K562 (cell line): Measurements from ENCODE around the gene LRMDA. TPM values are rescaled to one million over a fixed set of nuclear protein-coding genes. Genes with fewer than 3 reads are reported as not detected.

Experiments
- ATAC-seq: fragments of 200-7000 bp; cut with Tn5 transposase; 3 replicates; pipeline ENCODE4 v1.9.1; 2020; ENCODE audit warnings: moderate library complexity
- BruUV-seq: library from RNA; stranded (reverse); fragments of 400-500 nt; replicated peaks from 2 replicates; lab custom pipeline; 2021; lab: Mats Ljungman, UMichigan
- CTCF ChIA-PET: fragments of 300-600 bp; formaldehyde crosslinking; extraction: SDS; loops from one replicate; lab custom pipeline; 2021; ENCODE audit warnings: low intra/inter-chr PET ratio; lab: Yijun Ruan, JAX
- POLR2A ChIA-PET: fragments of 300-600, 350-650 bp; sonication (Branson Sonifier 250); formaldehyde crosslinking; extraction: SDS; loops from one replicate; lab custom pipeline; 2021; ENCODE audit warnings: antibody characterized with exemption, inconsistent platforms; lab: Yijun Ruan, JAX
- DNase-seq, 4 experiments: peaks; one replicate each; pipeline versions ENCODE4 v3.0.0 to v3.0.0-alpha.2; 2011 to 2018; ENCODE audit warnings: low spot score in 3 of 4, mixed read lengths in 3 of 4; ENCODE audit errors: extremely low read depth in 1 of 4
- FAIRE-seq: peaks from 2 replicates; lab custom pipeline; 2011; peaks lifted over from hg19 to GRCh38; lab: Jason Lieb, UNC
- H2AFZ ChIP-seq: 2 replicates; pipeline ENCODE4 v1.6.0; 2011; ENCODE audit warnings: low read depth, low read length, control low read depth, inconsistent platforms
- H3K27ac ChIP-seq: fragments of 200-600 bp; 3 replicates; pipeline ENCODE4 v1.8.0; 2011; ENCODE audit warnings: low read depth, mild to moderate bottlenecking, control low read depth, inconsistent platforms, low read length, moderate library complexity, mixed read lengths; ENCODE audit errors: extremely low read depth
- H3K27me3 ChIP-seq, 2 experiments: fragments of 300-600 bp in 1 of 2; 2 replicates in 1 of 2; 3 replicates in 1 of 2; pipeline versions ENCODE4 v1.6.0 to v1.8.0; 2011; ENCODE audit warnings: inconsistent platforms in 2 of 2, low read length in 2 of 2, mild to moderate bottlenecking in 1 of 2, mixed read lengths in 1 of 2, moderate library complexity in 1 of 2; ENCODE audit not compliant: control insufficient read depth in 2 of 2, insufficient read depth in 2 of 2
- H3K36me3 ChIP-seq: fragments of 300-600 bp; 3 replicates; pipeline ENCODE4 v1.8.0; 2011; ENCODE audit warnings: mild to moderate bottlenecking, low read length, inconsistent platforms; ENCODE audit not compliant: control insufficient read depth, insufficient read depth
- H3K4me1 ChIP-seq, 2 experiments: fragments of 200-600 bp in 1 of 2; replicated peaks in 1 of 2; 2 replicates in 1 of 2; 3 replicates in 1 of 2; pipeline versions ENCODE4 v1.5.1 to v1.8.0; 2011; ENCODE audit warnings: inconsistent platforms in 2 of 2, low read length in 2 of 2, mild to moderate bottlenecking in 1 of 2, mixed read lengths in 1 of 2, moderate library complexity in 1 of 2; ENCODE audit not compliant: control insufficient read depth in 2 of 2, insufficient read depth in 2 of 2
- H3K4me2 ChIP-seq: 2 replicates; pipeline ENCODE4 v1.6.1; 2011; ENCODE audit warnings: low read length, control low read depth, inconsistent platforms, mixed read lengths; ENCODE audit not compliant: insufficient read depth
- H3K4me3 ChIP-seq: fragments of 200-600 bp; sonication (generic), shearing (Covaris generic); 2 replicates; pipeline ENCODE4 v1.5.1; 2016; ENCODE audit warnings: control low read depth, inconsistent platforms
- H3K79me2 ChIP-seq: fragments of 200-600 bp; 3 replicates; pipeline ENCODE4 v1.8.0; 2011; ENCODE audit warnings: low read length, inconsistent platforms; ENCODE audit not compliant: control insufficient read depth, insufficient read depth
- H3K9ac ChIP-seq, 2 experiments: 2 replicates each; pipeline versions ENCODE4 v1.6.0 to v1.6.1; 2011; ENCODE audit warnings: low read depth in 2 of 2, low read length in 2 of 2, control low read depth in 1 of 2, inconsistent platforms in 1 of 2, mild to moderate bottlenecking in 1 of 2, mixed read lengths in 1 of 2; ENCODE audit not compliant: insufficient read depth in 1 of 2
- H3K9me1 ChIP-seq: one replicate; pipeline ENCODE4 v1.6.0; 2011; ENCODE audit warnings: inconsistent platforms, mild to moderate bottlenecking, low read length, moderate library complexity; ENCODE audit not compliant: control insufficient read depth, insufficient read depth
- H3K9me3 ChIP-seq: replicated peaks from 2 replicates; pipeline ENCODE4 v1.5.1; 2011; ENCODE audit warnings: low read depth, low read length, inconsistent platforms; ENCODE audit not compliant: control insufficient read depth, insufficient read depth
- H4K20me1 ChIP-seq: replicated peaks from 2 replicates; pipeline ENCODE4 v1.6.1; 2011; ENCODE audit warnings: low read length, inconsistent platforms, mixed read lengths; ENCODE audit not compliant: control insufficient read depth, insufficient read depth
- E2F4 ChIP-seq: sonication (generic); formaldehyde crosslinking; IDR thresholded peaks from 2 replicates; pipeline ENCODE4 v1.8.0; 2022; ENCODE audit warnings: mild to moderate bottlenecking, low read depth, missing genetic modification reagents
- ELF4 ChIP-seq: fragments of 450-650 bp; formaldehyde crosslinking; IDR thresholded peaks from 2 replicates; pipeline ENCODE4 v1.4.0; 2022; ENCODE audit warnings: missing genetic modification characterization
- GABPB2 ChIP-seq: fragments of 250-450 bp; sonication (Bioruptor Pico); conservative IDR thresholded peaks from 2 replicates; pipeline ENCODE4 v1.5.1; 2021; ENCODE audit warnings: mild to moderate bottlenecking
- MEIS2 ChIP-seq: fragments of 450-650 bp; IDR thresholded peaks from 2 replicates; pipeline ENCODE4 v1.6.1; 2014; ENCODE audit warnings: mild to moderate bottlenecking; ENCODE audit not compliant: partially characterized antibody
- MITF ChIP-seq: IDR thresholded peaks from 2 replicates; pipeline ENCODE4 v1.6.1; 2014; ENCODE audit warnings: antibody characterized with exemption
- MTA2 ChIP-seq: fragments of 450-650 bp; IDR thresholded peaks from 2 replicates; pipeline ENCODE4 v1.6.1; 2016; ENCODE audit warnings: low read depth
- PKNOX1 ChIP-seq: fragments of 450-650 bp; IDR thresholded peaks from 2 replicates; pipeline ENCODE4 v1.6.1; 2016
- SOX6 ChIP-seq: fragments of 450-650 bp; IDR thresholded peaks from 2 replicates; pipeline ENCODE4 v1.6.1; 2014; ENCODE audit warnings: mild to moderate bottlenecking
- ZBTB8A ChIP-seq: fragments of 450-650 bp; IDR thresholded peaks from 2 replicates; pipeline ENCODE4 v1.6.1; 2018; ENCODE audit warnings: mild to moderate bottlenecking, moderate library complexity; ENCODE audit not compliant: partially characterized antibody
- ZEB2 ChIP-seq: fragments of 450-650 bp; IDR thresholded peaks from 2 replicates; pipeline ENCODE4 v1.6.1; 2016
- ZNF174 ChIP-seq: fragments of 250-450 bp; sonication (Bioruptor Pico); IDR thresholded peaks from 2 replicates; pipeline ENCODE4 v1.4.0; 2020; ENCODE audit warnings: mild to moderate bottlenecking
- ZNF408 ChIP-seq: fragments of 250-450 bp; sonication (Bioruptor Pico); IDR thresholded peaks from 2 replicates; pipeline ENCODE4 v1.4.0; 2020; ENCODE audit warnings: low read depth, mild to moderate bottlenecking, moderate library complexity
- ZNF592 ChIP-seq: fragments of 450-650 bp; IDR thresholded peaks from 2 replicates; pipeline ENCODE4 v1.6.1; 2017; ENCODE audit warnings: antibody characterized with exemption, mild to moderate bottlenecking
- WGBS: fragments of 100-300 bp; shearing (Covaris generic); methylation state at CpG from one replicate; pipeline ENCODE4 v1.1.6; 2016; ENCODE audit warnings: low coverage, mixed read lengths; ENCODE audit not compliant: insufficient coverage; ENCODE audit errors: missing lambda C conversion rate; 5-methylcytosine and 5-hydroxymethylcytosine counted together
- in situ Hi-C: fragments of 300-500 bp; cut with MboI; formaldehyde crosslinking; loops from 4 replicates; pipeline ENCODE4 v1.15.0; 2018; ENCODE audit warnings: inconsistent platforms, mixed read lengths
- intact Hi-C: fragments of 100-400 bp; cut with micrococcal nuclease; formaldehyde crosslinking; loops from 2 replicates; pipeline ENCODE4 v1.14.2; 2022
- polyA plus RNA-seq, 8 experiments: library from polyadenylated mRNA; depleted of rRNA in 4 of 8; stranded (reverse) in 5 of 8; unstranded in 3 of 8; fragments of >200 nt; fragmentation: Nextera tagmentation in 2 of 8; fragmentation: Illumina TruSeq in 1 of 8; extraction: Ambion mirVana in 2 of 8; extraction: Trizol in 1 of 8; gene quantifications; 2 replicates each; pipeline versions ENCODE4 v1.2.1 to v1.2.3, GENCODE V29; 2011 to 2014; ENCODE audit warnings: inconsistent platforms in 1 of 8, missing spikeins in 1 of 8
- total RNA-seq, 7 experiments: library from RNA; depleted of rRNA in 6 of 7; stranded (reverse); fragments of >200 nt in 6 of 7; fragmentation: Illumina TruSeq in 2 of 7; extraction: Trizol in 2 of 7; gene quantifications; 2 replicates each; pipeline versions ENCODE4 v1.2.1 to v1.2.3, GENCODE V29; 2011 to 2021; ENCODE audit warnings: low replicate concordance in 1 of 7

LRMDA gene
- total and polyA plus RNA-seq, 9 of the 15 experiments (the other 6 are each of a cell fraction or from before 2014, with no cell fraction given) = 0.25 TPM; not detected in 8

- in situ Hi-C loops (no loop called here), intact Hi-C loops (no loop called here)
- DNase-seq (no peak), FAIRE-seq (no peak), ATAC-seq (no peak)
- Histone ChIP-seq H3K9me1 (no peaks in the 10 kb centered on the region), H3K9ac (no peak overlapping the region), H3K79me2 (no peaks in the 10 kb centered on the region), H3K36me3 (no peaks in the 10 kb centered on the region), H3K27me3 (no peaks in the 10 kb centered on the region; a peak in 1 of 5 replicates), H3K4me2 (no peak overlapping the region), H3K27ac (no peak overlapping the region), H4K20me1 (no peaks in the 10 kb centered on the region), H2AFZ (no peak overlapping the region), H3K4me1 (no peaks in the 10 kb centered on the region), H3K9me3 (no peaks in the 10 kb centered on the region), H3K4me3 (no peak overlapping the region)
- no TSS peak for BruUV-seq
- POLR2A ChIA-PET = no interaction called here
- WGBS = 2% methylated on average over 3 of the region's 3 CpGs
- CTCF ChIA-PET = no interaction called here
- TF ChIP-seq ZNF174 (no peak), MITF (no peak), MTA2 (no peak), ZEB2 (no peak), PKNOX1 (no peak), ELF4 (CRISPR knock-in tag) (no peak), SOX6 (no peak), MEIS2 (no peak), ZBTB8A (no peak), ZNF408 (no peak), ZNF592 (no peak), GABPB2 (CRISPR knock-in tag) (no peak), E2F4 (no peak)
These were observed 468.5 kb downstream of the LRMDA start for GRCh38 chr10:75899816-75900390.
